ENCODE data around the gene PRIM1.
"Not testable (repeated sequence)": the region's sequence is repeated elsewhere in the genome, so short reads cannot be mapped to it uniquely, and the experiment has no call there.

Gene PRIM1

DNA sequence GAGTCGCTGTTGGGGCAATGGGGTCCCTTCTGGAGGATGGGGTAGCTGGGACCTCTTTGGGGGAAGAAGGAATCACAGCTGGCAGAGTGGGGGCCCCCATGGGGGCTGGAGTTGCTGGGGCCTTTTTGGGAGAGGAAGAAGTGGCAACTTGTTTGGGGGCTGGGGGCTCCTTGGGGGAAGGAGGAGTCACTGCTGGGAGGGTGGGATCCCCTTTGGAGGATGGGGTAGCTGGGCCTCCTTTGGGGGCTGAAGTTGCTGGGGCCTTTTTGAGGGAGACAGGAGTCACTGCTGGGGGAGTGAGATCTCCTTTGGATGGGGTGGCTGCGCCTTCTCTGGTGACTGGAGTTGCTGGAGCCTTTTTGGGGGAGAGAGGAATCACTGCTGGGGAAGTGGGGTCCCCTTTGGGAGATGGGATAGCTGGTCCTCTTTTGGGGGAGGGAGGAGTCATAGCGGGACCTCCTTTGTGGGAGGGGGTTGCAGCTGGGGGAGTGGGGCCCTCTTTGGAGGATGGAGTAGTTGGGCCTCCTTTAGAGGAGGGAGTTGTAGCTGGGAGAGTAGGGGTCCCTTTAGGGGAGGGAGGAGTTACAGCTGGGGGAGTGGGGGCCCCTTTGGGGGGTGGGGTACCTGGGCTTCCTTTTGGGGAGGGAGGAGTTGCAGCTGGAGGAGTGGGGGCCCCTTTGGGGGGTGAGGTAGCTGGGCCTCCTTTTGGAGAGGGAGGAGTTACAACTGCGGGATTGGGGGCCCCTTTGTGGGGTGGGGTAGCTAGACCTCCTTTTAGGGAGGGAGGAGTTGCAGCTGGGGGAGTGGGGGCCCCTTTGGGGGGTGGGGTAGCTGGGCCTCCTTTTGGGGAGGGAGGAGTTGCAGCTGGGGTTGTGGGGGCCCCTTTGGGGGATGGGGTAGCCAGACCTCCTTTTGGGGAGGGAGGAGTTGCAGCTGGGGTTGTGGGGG lies 34.9 kb downstream of the PRIM1 start:
- DNase-seq (ENCODE audit: low read depth in 2 of 2): no peak

DNA sequence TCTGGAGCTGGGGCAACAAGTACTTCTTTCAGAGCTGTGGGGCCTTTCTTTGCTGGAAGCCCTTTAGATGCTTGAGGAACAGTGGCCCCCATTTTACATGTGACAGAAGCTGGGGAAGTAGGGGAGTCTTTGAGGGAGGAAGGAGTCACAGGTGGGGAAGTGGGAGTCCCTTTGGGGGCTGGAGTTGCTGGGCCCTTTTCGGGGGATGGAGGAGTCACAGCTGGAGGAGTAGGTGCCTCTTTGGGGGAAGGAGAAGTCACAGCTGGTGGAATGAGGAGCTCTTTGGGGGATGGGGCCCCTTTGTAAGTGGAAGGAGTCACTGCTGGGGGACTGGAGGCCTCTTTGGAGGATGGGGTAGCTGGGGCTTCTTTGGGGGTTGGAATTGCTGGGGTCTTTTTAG lies 35.7 kb downstream of the PRIM1 start:
- no peak for DNase-seq (ENCODE audit: low read depth in 2 of 2)

DNA sequence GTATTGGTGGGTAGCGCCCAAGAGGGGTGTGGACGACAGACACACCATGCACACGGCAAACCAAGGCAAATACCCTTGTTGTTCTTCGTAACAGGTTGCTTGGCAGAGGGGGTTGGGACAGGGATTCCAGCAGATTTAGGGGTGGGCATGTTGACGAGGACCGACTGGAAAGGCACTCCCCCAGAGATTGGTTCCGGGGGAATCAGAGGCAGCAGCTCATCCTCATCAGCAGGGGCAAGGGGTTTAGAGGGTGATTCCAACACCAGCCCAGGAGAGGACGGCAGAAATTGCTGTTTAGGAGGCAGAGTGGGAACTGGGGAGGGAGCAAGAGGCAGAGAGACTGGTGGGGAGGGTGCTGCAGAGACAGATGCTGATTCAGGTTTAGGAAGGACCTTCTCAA lies 36.3 kb downstream of the PRIM1 start:
- DNase-seq (ENCODE audit: low read depth in 2 of 2): no peak

DNA sequence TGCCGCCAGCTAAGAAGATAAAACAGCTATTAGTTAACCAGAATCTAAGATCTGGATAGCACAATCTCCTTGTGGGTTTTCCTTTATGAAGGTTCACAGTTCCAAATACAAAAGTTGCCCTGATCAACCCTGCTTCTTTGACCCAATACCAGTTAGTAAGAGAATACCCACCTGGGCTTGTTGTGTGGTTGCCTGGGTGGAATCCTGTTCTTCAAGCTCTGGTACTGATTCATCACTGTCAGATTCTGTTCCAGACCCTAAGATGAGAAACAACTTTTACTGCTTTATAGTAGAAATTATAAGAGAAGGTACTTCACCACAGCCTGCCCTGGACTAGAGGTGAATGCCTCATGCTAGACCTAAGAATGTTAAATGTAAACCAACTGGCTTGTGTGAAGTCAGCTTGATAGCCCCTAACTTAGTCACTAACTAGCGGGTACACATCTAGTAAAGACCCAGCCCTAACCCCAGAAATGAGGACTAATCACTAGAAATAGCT lies 37.6 kb downstream of the PRIM1 start:
- DNase-seq (ENCODE audit: low read depth in 2 of 2): no peak

DNA sequence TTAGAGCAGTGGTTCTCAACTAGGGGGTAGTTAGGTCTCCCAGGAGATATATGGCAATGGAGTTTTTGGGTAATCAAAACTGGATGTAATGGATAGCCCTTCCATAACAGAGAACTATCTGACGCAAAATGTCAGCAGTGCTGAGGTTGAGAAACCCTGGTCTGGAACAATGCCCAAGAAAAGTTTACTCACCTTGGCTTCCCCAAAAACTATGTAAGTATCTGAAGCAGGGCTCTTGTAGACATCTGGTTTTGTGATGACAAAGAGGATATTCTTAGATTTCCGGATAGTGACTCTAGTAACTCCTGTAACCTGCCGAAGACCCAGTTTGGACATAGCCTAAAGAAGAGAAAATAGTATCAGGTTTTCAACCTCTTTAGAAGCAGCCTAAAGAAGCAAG lies 38.8 kb downstream of the PRIM1 start:
- DNase-seq (ENCODE audit: low read depth in 2 of 2): no peak

DNA sequence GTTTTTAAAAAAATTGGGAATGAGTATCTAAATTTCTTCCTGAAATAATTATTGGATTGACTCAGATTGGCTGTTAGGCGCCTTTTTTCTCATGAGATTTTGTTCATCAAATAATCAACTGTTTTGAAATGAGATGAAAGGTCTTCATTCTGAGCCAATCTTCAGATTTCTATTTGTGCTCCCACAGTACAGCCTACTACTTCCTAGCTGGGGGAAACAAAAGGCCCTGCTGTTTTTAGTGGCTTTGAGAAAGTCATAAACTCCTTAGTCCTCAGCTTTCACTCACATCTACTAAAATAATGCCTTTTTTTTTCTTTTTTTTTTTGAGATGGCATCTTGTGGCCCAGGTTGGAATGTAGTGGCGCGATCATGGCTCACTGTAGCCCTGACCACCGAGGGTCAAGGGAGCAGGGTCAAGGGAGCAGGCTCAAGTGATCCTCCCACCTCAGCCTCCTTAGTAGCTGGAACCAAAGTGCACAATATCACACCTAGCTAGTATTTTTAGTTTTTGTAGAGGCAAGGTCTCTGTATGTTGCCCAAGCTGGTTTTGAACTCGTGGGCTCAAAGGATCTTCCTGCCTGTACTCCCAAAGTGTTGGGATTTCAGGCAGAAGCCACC lies 42.3 kb downstream of the PRIM1 start:
- DNase-seq (ENCODE audit: low read depth in 2 of 2): no peak

DNA sequence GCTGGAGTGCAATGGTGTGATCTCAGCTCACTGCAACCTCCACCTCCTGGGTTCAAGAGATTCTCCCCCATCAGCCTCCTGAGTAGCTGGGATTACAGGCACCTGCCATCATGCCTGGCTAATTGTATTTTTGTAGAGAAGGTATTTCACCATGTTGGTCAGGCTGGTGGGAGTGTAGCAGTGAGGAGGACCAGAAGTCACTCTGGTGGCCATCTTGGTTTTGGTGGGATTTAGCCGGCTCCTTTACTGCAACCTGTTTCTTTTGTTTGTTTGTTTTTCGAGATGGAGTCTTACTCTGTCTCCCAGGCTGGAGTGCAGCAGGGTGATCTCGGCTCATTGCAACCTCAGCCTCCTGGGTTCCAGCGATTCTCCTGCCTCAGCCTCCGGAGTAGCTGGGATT lies 47.6 kb downstream of the PRIM1 start:
- DNase-seq (ENCODE audit: low read depth in 2 of 2): not testable (repeated sequence)

DNA sequence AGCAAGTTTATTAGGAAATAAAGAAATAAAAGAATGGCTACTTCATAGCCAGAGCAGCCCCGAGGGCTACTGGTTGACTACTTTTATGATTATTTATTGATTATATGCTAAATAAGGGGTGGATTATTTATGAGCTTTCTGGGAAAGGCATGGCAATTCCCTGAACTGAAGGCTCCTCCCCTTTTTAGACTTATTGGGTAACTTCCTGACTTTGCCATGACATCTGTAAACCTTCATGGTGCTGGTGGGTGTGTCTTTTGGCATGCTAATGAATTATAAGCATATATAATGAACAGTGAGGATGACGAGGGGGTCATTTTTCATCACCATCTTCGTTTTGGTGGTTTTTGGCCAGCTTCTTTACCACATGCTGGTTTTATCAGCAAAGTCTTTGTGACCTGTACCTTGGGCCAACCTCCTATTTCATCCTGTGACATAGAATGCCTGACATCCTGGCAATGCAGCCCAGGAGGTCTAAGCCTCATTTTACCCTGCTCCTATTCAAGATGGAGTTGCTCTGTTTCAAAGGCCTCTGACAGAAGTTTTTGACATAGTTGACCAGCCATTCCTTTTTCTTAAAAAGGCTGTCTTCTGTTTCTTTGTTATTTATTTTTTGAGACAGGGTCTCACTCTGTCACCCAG lies 53.0 kb downstream of the PRIM1 start:
- no peak for DNase-seq (ENCODE audit: low read depth in 2 of 2)

DNA sequence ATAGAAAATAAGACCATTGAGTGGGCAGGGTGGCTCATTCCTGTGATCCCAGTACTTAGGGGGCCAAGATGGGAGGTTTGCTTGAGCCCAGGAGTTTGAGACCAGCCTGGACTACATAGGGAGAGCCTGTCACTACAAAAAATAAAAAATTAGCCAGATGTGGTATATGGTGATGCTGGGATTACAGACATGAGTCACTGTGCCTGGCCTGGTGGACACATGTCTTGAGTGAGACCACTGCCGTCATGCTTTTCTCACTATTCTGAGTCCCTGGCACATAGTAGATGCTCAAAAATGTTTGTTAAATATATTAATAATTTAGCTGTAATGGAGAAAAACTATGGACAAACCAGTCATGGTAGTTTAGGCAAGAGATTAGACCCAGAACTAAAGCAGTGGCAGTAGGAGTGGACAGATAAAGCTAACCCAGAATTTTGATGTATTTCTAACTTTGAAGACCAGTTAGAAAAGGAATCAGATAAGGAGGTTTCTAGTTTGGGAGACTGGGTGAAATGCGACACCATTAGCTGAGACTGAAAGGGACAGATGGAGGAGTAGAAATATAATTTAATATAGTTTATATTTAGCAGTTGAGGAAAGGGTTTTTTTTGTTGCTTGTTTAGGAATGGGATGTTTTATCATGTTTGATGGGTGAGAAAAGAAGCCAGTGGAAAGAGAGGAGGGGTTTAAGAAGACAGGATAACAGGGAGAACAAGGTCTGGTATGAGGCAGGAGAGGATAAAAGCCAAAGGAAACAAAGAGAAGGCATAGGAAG lies 56.6 kb downstream of the PRIM1 start:
- DNase-seq (ENCODE audit: low read depth in 2 of 2): no peak

DNA sequence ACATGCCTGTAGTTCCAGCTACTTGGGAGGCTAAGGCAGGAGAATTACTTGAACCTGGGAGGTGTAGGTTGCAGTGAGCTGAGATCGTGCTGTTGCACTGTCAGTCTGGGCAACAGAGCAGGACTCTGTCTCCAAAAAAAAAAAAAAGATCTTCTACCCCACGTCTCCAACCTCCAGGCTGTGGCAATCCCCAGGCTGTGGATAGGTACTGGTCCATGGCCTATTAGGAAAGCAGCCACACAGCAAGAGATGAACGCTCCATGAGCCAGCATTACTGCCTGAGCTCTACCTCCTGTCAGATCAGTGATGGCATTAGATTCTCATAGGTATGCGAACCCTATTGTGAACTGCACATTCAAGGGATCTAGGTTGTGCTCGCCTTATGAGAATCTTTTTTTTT lies 58.0 kb downstream of the PRIM1 start:
- no peak for DNase-seq (ENCODE audit: low read depth in 2 of 2)

DNA sequence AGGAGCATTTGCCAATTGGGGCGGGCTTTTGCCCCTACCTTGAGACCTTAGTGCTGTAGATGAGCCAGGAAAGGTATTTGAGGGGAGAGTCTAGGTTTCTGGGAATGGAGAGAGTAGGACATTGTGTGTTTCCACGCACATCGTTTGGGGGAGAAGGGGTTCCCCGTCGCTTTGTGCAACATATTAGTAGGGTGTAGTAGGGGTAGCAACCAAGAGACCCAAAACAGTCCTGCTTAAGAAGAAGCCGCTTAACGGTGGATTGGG lies 63.3 kb downstream of the PRIM1 start:
- no peak for DNase-seq (ENCODE audit: low read depth in 2 of 2)

DNA sequence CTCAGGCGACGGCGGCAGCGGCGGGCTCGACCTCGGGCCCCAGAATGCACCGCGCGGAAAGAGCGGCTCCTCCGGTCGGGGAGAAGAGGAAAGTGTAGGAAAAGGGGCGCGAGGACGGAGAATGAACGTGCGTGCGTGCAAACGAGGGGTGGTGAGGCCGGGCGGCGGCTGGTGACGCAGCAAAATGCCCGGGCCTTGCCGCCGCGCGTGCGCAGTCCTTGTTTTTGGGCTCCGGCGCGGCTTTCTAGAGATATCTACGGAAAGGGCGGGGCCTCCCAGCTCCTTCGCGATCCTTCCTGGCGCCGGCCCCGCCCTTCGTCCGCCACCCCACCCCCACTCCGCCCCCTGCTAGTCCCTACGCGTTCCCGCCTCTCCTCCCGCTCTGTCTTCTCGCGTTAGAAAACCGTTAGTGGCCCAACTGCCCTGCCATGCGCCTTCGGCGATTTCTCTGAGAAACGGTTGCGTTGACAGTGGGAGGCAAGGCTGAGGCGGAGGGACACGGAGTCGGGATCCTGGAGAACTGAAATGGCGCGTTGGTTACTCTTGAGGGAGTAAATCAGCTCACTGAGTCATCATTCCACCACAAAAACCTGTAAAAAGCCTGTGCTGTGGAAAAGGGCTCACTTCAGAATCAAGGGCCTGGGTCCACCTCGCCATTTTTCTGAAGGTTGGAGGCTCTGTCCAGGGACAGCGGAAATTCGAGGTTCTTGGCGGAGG lies 63.8 kb downstream of the PRIM1 start, which contains the start of gene PTGES3:
PTGES3 (minus strand) TSS at position 156 of the 717 bp plus-strand sequence. CDS start 285 bp downstream, outside the sequence.
- DNase-seq (ENCODE audit: low read depth in 2 of 2): peak; percentile 96 to 97

DNA sequence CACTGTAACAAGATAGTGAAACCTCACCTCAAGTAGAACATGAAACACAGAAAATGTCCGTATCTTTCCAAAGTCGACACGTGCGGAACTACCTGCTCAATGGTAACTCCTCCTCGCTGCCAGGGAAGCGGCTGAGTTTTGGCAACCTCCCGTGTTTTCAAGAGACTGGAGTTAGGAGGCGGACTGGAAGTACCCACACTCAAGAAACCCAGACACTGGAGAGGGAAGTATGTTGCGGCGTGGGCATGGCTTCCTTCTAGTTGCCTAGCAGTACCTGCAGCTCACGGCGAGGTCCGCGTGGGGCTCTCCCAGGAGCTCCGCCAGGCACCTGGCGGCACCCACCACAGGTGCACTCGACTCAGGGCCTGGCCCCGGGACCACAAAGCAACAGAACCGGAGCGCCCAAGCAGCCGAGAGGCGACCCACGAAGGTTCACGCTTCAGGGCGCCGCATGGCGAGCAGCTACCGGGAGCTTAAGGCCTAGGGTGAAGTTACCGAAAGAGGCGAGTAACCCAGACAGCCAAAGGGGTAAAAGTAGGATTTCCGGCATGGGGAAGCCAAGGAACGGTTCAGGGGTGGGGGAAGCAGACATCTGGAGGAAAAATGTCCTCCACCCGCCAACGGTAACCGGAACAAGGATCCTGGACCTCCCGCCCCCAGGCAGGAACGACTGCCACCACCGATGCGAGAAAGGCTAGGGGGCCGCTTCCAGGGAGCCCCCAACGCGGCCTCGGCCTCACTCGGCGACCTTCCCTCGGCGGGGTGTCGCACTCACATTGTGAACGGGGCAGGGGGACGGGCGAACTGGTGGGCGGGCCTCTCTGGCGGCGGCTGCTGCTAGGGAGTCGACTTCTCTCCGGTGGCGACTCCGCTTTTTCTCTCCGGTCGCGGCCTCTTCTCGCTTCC lies 64.6 kb downstream of the PRIM1 start:
- peak in 1 of 2 donors; percentile 44 for DNase-seq (ENCODE audit: low read depth in 2 of 2)

DNA sequence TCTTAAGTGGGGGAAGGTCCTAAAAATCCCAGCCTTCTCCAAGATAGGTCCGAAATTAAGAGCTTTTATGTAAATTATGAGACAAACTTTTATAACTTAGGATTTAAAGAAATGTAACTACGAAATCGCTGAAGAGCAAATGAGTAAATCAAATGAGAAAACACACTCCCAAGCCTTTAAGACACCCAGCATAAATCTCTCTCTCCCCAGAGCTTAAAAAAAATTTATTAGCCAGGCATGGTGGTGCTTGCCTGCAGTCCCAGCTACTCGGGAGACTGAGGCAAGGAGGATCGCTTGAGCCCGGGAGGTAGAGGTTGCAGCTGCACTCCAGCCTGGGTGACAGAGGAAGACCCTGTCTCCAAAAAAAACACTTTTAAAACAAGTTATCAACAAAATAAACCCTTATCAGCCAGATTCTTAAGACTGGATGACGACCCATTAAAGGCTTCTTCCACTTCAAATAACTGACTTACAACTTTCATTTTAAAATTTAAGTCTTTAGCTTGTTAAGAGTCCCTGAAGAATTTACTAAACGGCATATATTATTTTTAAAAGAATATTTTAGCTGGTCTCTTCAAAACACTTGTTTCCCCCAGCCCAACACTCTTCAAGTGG lies 67.3 kb downstream of the PRIM1 start:
- no peak for DNase-seq (ENCODE audit: low read depth in 2 of 2)

DNA sequence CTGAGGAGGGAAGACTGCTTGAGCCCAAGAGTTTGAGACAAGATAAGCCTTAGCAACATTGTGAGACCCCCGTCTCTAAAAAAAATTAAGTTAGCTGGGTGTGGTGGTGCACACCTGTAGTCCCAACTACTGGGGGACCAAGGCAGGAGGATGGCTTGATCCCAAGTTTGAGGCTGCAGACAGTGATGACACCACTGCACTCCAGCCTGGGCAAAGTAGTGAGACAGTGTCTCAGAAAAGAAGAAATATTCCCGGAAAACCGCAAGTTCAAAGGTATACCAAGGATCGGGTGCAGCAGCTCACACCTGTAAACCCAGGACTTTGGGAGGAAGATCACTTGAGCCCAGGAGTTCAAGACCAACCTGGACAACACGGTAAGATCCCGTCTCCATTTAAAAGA lies 69.8 kb downstream of the PRIM1 start:
- DNase-seq (ENCODE audit: low read depth in 2 of 2): no peak

All from stimulated activated CD4-positive, alpha-beta T cell treated with anti-CD3 and anti-CD28 coated beads, Interleukin-4, amount 100 ng/mL, for 48 hours (primary cell).